WTC11 (cell line): Measurements from ENCODE around the gene TRAPPC3. TPM values are rescaled to one million over a fixed set of nuclear protein-coding genes. Genes with fewer than 3 reads are reported as not detected.

ENCODE experiments used
- ATAC-seq: fragments of 200-7000 bp; cut with Tn5 transposase; 2 replicates; pipeline ENCODE4 v1.10.0; 2021; ENCODE audit warnings: mild to moderate bottlenecking, moderate library complexity
- CTCF ChIA-PET: fragments of 300-600 bp; sonication (Branson Sonifier 250); formaldehyde crosslinking; loops from one replicate; lab custom pipeline; 2021; ENCODE audit warnings: antibody characterized with exemption; lab: Charles Lee
- POLR2A ChIA-PET: fragments of 350-600 bp; sonication (Branson Sonifier 250); formaldehyde crosslinking; loops from one replicate; lab custom pipeline; 2021; ENCODE audit warnings: antibody characterized with exemption; lab: Charles Lee
- DNase-seq: peaks from one replicate; pipeline ENCODE4 v3.0.0; 2021; ENCODE audit warnings: low spot score
- H3K27ac Mint-ChIP-seq: 2 replicates; pipeline ENCODE4 v1.8.0; 2021; ENCODE audit warnings: mixed read lengths
- H3K27me3 Mint-ChIP-seq: 2 replicates; pipeline ENCODE4 v1.8.0; 2021; ENCODE audit warnings: low read depth, mild to moderate bottlenecking, moderate library complexity, mixed read lengths
- H3K36me3 Mint-ChIP-seq: 2 replicates; pipeline ENCODE4 v1.8.0; 2021; ENCODE audit warnings: mixed read lengths
- H3K4me1 Mint-ChIP-seq: 2 replicates; pipeline ENCODE4 v1.8.0; 2022; ENCODE audit warnings: mixed read lengths
- H3K4me3 Mint-ChIP-seq: 2 replicates; pipeline ENCODE4 v1.8.0; 2021; ENCODE audit warnings: mild to moderate bottlenecking, moderate library complexity, mixed read lengths
- H3K9me3 Mint-ChIP-seq: 2 replicates; pipeline ENCODE4 v1.8.0; 2021; ENCODE audit warnings: mixed read lengths
- AFF4 ChIP-seq: sonication (generic); formaldehyde crosslinking; IDR thresholded peaks from 2 replicates; pipeline ENCODE4 v1.8.1; 2023; ENCODE audit warnings: mild to moderate bottlenecking, missing genetic modification reagents, borderline replicate concordance
- ATF3 ChIP-seq: sonication (generic); formaldehyde crosslinking; conservative IDR thresholded peaks from 2 replicates; pipeline ENCODE4 v1.8.1; 2022; ENCODE audit warnings: mild to moderate bottlenecking, missing genetic modification reagents
- E2F5 ChIP-seq: sonication (generic); formaldehyde crosslinking; IDR thresholded peaks from 2 replicates; pipeline ENCODE4 v1.8.1; 2022; ENCODE audit warnings: mild to moderate bottlenecking, moderate library complexity, missing genetic modification reagents
- ELF4 ChIP-seq: sonication (generic); formaldehyde crosslinking; IDR thresholded peaks from 2 replicates; pipeline ENCODE4 v1.8.1; 2022; ENCODE audit warnings: low read depth, mild to moderate bottlenecking, moderate library complexity, missing genetic modification reagents
- ESRRA ChIP-seq: sonication (generic); formaldehyde crosslinking; IDR thresholded peaks from 2 replicates; pipeline ENCODE4 v1.8.1; 2022; ENCODE audit warnings: mild to moderate bottlenecking, missing genetic modification reagents, borderline replicate concordance
- FOXJ3 ChIP-seq: sonication (generic); formaldehyde crosslinking; IDR thresholded peaks from 2 replicates; pipeline ENCODE4 v1.9.0; 2021; ENCODE audit warnings: missing genetic modification reagents, mild to moderate bottlenecking, borderline replicate concordance
- GABPB1 ChIP-seq: sonication (generic); formaldehyde crosslinking; IDR thresholded peaks from 2 replicates; pipeline ENCODE4 v1.8.1; 2023; ENCODE audit warnings: mild to moderate bottlenecking, missing genetic modification reagents
- GTF2I ChIP-seq: fragments of 250-450 bp; sonication (Bioruptor Pico); conservative IDR thresholded peaks from 2 replicates; pipeline ENCODE4 v1.4.0; 2021; ENCODE audit warnings: mild to moderate bottlenecking
- JUN ChIP-seq: sonication (generic); formaldehyde crosslinking; IDR thresholded peaks from 2 replicates; pipeline ENCODE4 v1.8.0; 2023; ENCODE audit warnings: mild to moderate bottlenecking, missing genetic modification reagents
- NFATC4 ChIP-seq: fragments of 250-450 bp; sonication (Bioruptor Pico); IDR thresholded peaks from 2 replicates; pipeline ENCODE4 v1.9.0; 2021; ENCODE audit warnings: mild to moderate bottlenecking
- NFYB ChIP-seq: sonication (generic); formaldehyde crosslinking; conservative IDR thresholded peaks from 2 replicates; pipeline ENCODE4 v1.8.0; 2022; ENCODE audit warnings: low read depth, missing genetic modification reagents
- PREB ChIP-seq: sonication (generic); formaldehyde crosslinking; IDR thresholded peaks from 2 replicates; pipeline ENCODE4 v1.8.1; 2022; ENCODE audit warnings: mild to moderate bottlenecking, missing genetic modification reagents, moderate library complexity, borderline replicate concordance
- RELA ChIP-seq: sonication (generic); formaldehyde crosslinking; IDR thresholded peaks from 2 replicates; pipeline ENCODE4 v1.8.1; 2022; ENCODE audit warnings: missing genetic modification reagents, mild to moderate bottlenecking, borderline replicate concordance
- TEAD4 ChIP-seq: sonication (generic); formaldehyde crosslinking; IDR thresholded peaks from 2 replicates; pipeline ENCODE4 v1.8.0; 2022; ENCODE audit warnings: mild to moderate bottlenecking, missing genetic modification reagents
- USF1 ChIP-seq: sonication (generic); formaldehyde crosslinking; IDR thresholded peaks from 2 replicates; pipeline ENCODE4 v1.8.0; 2022; ENCODE audit warnings: mild to moderate bottlenecking, missing genetic modification reagents
- USF2 ChIP-seq: sonication (generic); formaldehyde crosslinking; IDR thresholded peaks from 2 replicates; pipeline ENCODE4 v1.8.1; 2023; ENCODE audit warnings: mild to moderate bottlenecking, missing genetic modification reagents, moderate library complexity
- ZBTB43 ChIP-seq: sonication (generic); formaldehyde crosslinking; IDR thresholded peaks from 2 replicates; pipeline ENCODE4 v1.8.1; 2023; ENCODE audit warnings: mild to moderate bottlenecking, missing genetic modification reagents
- ZNF138 ChIP-seq: sonication (generic); formaldehyde crosslinking; conservative IDR thresholded peaks from 2 replicates; pipeline ENCODE4 v1.8.1; 2022; ENCODE audit warnings: mild to moderate bottlenecking, moderate library complexity, missing genetic modification reagents
- ZNF671 ChIP-seq: fragments of 250-450 bp; sonication (Bioruptor Pico); IDR thresholded peaks from 2 replicates; pipeline ENCODE4 v1.8.0; 2021; ENCODE audit warnings: mild to moderate bottlenecking
- total RNA-seq: library from RNA; stranded (reverse); gene quantifications from 3 replicates; pipeline ENCODE4 v1.2.3, GENCODE V29; 2021

The TRAPPC3 gene
- total RNA-seq, 1 experiment from 2014 or later, result 48.9 TPM

- Mint-ChIP-seq H3K27me3 (peaks cover 23% of the 10 kb centered on the region), H3K4me3 (peak overlapping the region; percentile 79), H3K36me3 (no peaks in the 10 kb centered on the region), H3K27ac (no peak overlapping the region), H3K4me1 (peaks cover 46% of the 10 kb centered on the region), H3K9me3 (no peaks in the 10 kb centered on the region)
- DNase-seq (no peak), ATAC-seq (no peak)
- CTCF ChIA-PET, result interaction anchor here (1.5 to 2.6 kb wide), 4 partner anchors 18 to 59 kb away, joined by 6 to 20 read pairs (median 9); no protein-coding TSS in a partner anchor
- TF ChIP-seq ZNF138, result no peak
- no peak for TF ChIP-seq USF1 (CRISPR knock-in tag)
- no peak for TF ChIP-seq JUN (CRISPR knock-in tag)
- TF ChIP-seq ZNF671 (CRISPR knock-in tag), result no peak
- no peak for TF ChIP-seq AFF4 (CRISPR knock-in tag)
- no peak for TF ChIP-seq GABPB1 (CRISPR knock-in tag)
- no peak for TF ChIP-seq PREB (CRISPR knock-in tag)
- no peak for TF ChIP-seq ZBTB43 (CRISPR knock-in tag)
- no peak for TF ChIP-seq NFYB (CRISPR knock-in tag)
- TF ChIP-seq ATF3 (CRISPR knock-in tag), result no peak
- no peak for TF ChIP-seq ESRRA (CRISPR knock-in tag)
- no peak for TF ChIP-seq ELF4 (CRISPR knock-in tag)
- no peak for TF ChIP-seq NFATC4 (CRISPR knock-in tag)
- TF ChIP-seq RELA (CRISPR knock-in tag), result no peak
- TF ChIP-seq USF2 (CRISPR knock-in tag), result no peak
- TF ChIP-seq FOXJ3, result no peak
- no peak for TF ChIP-seq TEAD4 (CRISPR knock-in tag)
- TF ChIP-seq GTF2I (CRISPR knock-in tag), result no peak
- TF ChIP-seq E2F5, result no peak
- POLR2A ChIA-PET, result interaction anchor here (1.8 kb wide), 1 partner anchor 21 kb away, joined by 12 read pairs; no protein-coding TSS in a partner anchor
Measured at GRCh38 chr1:36157973-36158826, 8.9 kb upstream of the TRAPPC3 start.
